Measurements from ENCODE around the gene PARL. TPM values are rescaled to one million over a fixed set of nuclear protein-coding genes. Genes with fewer than 3 reads are reported as not detected.

The PARL gene
- total and polyA plus RNA-seq, 2 donors (not counting 3 experiments of a cell fraction or from before 2014, with no cell fraction given) = 38.8 to 48.1 TPM

DNA sequence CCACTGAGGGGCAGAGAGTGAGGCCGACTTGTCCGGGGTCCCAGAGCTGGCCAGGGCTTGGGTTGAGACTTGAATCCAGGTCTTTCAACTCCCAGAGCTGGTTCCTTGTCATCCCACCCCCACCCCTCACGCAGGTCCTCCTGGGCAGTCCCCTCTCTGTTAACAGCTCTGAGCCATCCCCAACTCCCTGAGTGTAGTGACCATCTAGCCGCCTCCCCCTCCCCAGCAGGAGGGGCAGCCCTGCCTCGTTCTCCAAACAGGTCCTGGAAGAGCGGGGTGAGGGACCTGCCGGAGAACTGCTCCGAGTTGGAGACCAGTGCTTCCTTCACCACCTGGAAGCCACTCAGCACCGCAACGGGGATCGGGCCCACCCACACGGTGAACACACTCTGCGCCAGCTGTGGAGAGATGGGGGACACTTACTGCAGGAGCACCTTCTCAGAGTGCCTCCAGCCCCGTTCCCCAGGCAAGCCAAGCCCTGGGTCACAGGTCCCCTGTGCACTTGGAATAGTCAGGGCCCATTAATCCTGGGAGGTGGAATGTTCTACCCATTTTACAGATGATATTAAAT lies 24.4 kb upstream of the PARL start:
- POLR2A ChIA-PET = no interaction called here

More for the DNA sequence above, 24.4 kb upstream of the PARL start:
- H3K4me2 ChIP-seq (ENCODE audit: insufficient read depth, low read length) = no peak overlapping the region
- H2AFZ ChIP-seq (ENCODE audit: low read depth, low read length) = no peak overlapping the region
- H3K9ac ChIP-seq (replicated peaks; ENCODE audit: extremely low read depth, insufficient read depth, low read length) = no peak overlapping the region
- CTCF ChIA-PET = interaction anchor here (1.5 kb wide), 1 partner anchor 10 kb away, joined by 5 read pairs; no protein-coding TSS in a partner anchor
- H3K4me1 ChIP-seq (ENCODE audit: control insufficient read depth, extremely low read depth, insufficient read depth, low read length) = no peaks in the 10 kb centered on the region
- BruUV-seq (replicated peaks) = no TSS peak
- TF ChIP-seq FOS (IDR thresholded peaks at IDR 0.05; ENCODE audit: borderline replicate concordance, insufficient read depth, low read length) (no peak), GATA2 (IDR thresholded peaks at IDR 0.05; ENCODE audit: insufficient read depth, insufficient read length, low read depth, low read length) (no peak), EZH2 (IDR thresholded peaks at IDR 0.05; ENCODE audit: borderline replicate concordance, low read depth, low read length, severe bottlenecking) (no peak), MYC (IDR thresholded peaks at IDR 0.05; ENCODE audit: low read depth, low read length) (no peak), POLR2A (IDR thresholded peaks at IDR 0.05; ENCODE audit: low read depth, low read length) (no peak), POLR2AphosphoS5 (IDR thresholded peaks at IDR 0.05; ENCODE audit: insufficient read depth, low read depth, low read length) (no peak), JUN (IDR thresholded peaks at IDR 0.05; ENCODE audit: borderline replicate concordance, insufficient read depth, insufficient read length, low read depth) (no peak)
- TF ChIP-seq, protein P1, sequence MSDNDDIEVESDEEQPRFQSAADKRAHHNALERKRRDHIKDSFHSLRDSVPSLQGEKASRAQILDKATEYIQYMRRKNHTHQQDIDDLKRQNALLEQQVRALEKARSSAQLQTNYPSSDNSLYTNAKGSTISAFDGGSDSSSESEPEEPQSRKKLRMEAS (IDR thresholded peaks at IDR 0.05; ENCODE audit: insufficient read depth, insufficient read length) = no peak
- TF ChIP-seq, protein P2, sequence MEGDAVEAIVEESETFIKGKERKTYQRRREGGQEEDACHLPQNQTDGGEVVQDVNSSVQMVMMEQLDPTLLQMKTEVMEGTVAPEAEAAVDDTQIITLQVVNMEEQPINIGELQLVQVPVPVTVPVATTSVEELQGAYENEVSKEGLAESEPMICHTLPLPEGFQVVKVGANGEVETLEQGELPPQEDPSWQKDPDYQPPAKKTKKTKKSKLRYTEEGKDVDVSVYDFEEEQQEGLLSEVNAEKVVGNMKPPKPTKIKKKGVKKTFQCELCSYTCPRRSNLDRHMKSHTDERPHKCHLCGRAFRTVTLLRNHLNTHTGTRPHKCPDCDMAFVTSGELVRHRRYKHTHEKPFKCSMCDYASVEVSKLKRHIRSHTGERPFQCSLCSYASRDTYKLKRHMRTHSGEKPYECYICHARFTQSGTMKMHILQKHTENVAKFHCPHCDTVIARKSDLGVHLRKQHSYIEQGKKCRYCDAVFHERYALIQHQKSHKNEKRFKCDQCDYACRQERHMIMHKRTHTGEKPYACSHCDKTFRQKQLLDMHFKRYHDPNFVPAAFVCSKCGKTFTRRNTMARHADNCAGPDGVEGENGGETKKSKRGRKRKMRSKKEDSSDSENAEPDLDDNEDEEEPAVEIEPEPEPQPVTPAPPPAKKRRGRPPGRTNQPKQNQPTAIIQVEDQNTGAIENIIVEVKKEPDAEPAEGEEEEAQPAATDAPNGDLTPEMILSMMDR (IDR thresholded peaks at IDR 0.05; ENCODE audit: extremely low read depth in 1 of 2, insufficient read depth in 1 of 2, low read depth in 1 of 2, low read length in 2 of 2) = no peak
- no peaks in the 10 kb centered on the region for H3K9me1 ChIP-seq (replicated peaks; ENCODE audit: control insufficient read depth, extremely low read depth, insufficient read depth, low read length)
- no peak overlapping the region for H3K27ac ChIP-seq (ENCODE audit: insufficient read depth, low read depth, low read length)
- DNase-seq (ENCODE audit: low read depth, low spot score) (no peak), FAIRE-seq (no peak)
- no peaks in the 10 kb centered on the region for H3K36me3 ChIP-seq (ENCODE audit: control insufficient read depth in 2 of 2, extremely low read depth in 1 of 2, insufficient read depth in 2 of 2, low read length in 2 of 2)
- intact Hi-C loops (cut with micrococcal nuclease) = no loop called here
- no peaks in the 10 kb centered on the region for H3K27me3 ChIP-seq (ENCODE audit: control insufficient read depth in 2 of 2, insufficient read depth in 2 of 2, low read length in 2 of 2)
- no peaks in the 10 kb centered on the region for H4K20me1 ChIP-seq (replicated peaks; ENCODE audit: control insufficient read depth, extremely low read depth, insufficient read depth, low read length)
- H3K4me3 ChIP-seq (replicated peaks in 1 of 3; ENCODE audit: insufficient read depth in 1 of 3, low read depth in 1 of 3, low read length in 3 of 3) = no peak overlapping the region
- H3K9me3 ChIP-seq (replicated peaks; ENCODE audit: control insufficient read depth, insufficient read depth, low read length) = no peaks in the 10 kb centered on the region
- dilution Hi-C loops (cut with MboI; ENCODE audit: extremely low pct_ligation_motif_present, low sequenced_read_pairs) = no loop called here
- no peaks in the 10 kb centered on the region for H3K79me2 ChIP-seq (ENCODE audit: control insufficient read depth, insufficient read depth, low read length)

All from endothelial cell of umbilical vein (primary cell).